Measurements from ENCODE around the gene IL10RB. TPM values are rescaled to one million over a fixed set of nuclear protein-coding genes. Genes with fewer than 3 reads are reported as not detected.

IL10RB gene
- total RNA-seq, 1 donor from 2014 or later, result 31.1 TPM

DNA sequence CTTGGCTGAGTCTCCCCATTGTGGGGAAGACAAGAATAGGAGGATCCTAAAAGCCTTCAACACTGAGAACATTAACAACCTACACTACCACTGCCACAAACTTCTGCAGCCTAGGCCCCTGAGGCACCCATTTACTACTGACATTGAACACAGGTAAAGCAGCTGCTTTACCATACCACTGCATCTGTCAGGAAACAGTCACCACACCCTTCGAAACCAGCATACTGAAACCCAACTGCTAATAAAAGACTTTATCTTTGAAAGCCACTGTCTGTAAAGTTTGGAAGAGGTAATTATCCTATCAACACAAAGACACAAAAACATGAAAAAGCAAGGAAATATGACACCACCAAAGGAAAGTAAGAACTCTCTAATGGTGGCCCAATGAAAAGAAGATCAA, 66.0 kb downstream of the IL10RB start:
- TF ChIP-seq, protein P1, sequence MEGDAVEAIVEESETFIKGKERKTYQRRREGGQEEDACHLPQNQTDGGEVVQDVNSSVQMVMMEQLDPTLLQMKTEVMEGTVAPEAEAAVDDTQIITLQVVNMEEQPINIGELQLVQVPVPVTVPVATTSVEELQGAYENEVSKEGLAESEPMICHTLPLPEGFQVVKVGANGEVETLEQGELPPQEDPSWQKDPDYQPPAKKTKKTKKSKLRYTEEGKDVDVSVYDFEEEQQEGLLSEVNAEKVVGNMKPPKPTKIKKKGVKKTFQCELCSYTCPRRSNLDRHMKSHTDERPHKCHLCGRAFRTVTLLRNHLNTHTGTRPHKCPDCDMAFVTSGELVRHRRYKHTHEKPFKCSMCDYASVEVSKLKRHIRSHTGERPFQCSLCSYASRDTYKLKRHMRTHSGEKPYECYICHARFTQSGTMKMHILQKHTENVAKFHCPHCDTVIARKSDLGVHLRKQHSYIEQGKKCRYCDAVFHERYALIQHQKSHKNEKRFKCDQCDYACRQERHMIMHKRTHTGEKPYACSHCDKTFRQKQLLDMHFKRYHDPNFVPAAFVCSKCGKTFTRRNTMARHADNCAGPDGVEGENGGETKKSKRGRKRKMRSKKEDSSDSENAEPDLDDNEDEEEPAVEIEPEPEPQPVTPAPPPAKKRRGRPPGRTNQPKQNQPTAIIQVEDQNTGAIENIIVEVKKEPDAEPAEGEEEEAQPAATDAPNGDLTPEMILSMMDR (IDR thresholded peaks at IDR 0.05; ENCODE audit: insufficient read depth, low read length, severe bottlenecking), result no peak
- no peaks in the 10 kb centered on the region for H3K27me3 ChIP-seq (ENCODE audit: control insufficient read depth, insufficient read depth, low read length)
- FAIRE-seq (no peak), DNase-seq (ENCODE audit: low read depth) (no peak)
- H3K36me3 ChIP-seq (ENCODE audit: control insufficient read depth, insufficient read depth, low read length), result peaks cover 3% of the 10 kb centered on the region
- H3K4me3 ChIP-seq (ENCODE audit: low read depth, low read length), result no peak overlapping the region

DNA sequence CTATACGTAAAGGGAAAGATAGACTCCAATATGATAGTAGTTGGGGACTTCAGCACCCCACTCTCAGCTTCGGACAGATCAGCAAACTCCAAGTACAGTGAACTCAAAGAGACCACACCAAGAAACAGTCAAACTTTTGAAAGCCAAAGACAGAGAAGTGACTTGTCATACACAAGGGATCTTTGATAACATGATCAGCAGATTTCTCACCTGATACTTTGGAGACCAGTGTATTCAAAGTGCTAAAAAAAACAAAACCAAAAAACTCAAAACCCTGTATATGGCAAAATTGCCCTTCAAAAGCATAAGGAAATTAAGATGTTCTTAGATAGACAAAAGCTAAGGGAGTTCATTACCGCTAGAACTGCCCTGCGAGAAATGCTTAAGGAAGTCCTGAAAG, 68.0 kb downstream of the IL10RB start:
- no peak overlapping the region for H3K4me3 ChIP-seq (ENCODE audit: low read depth, low read length)
- no peaks in the 10 kb centered on the region for H3K27me3 ChIP-seq (ENCODE audit: control insufficient read depth, insufficient read depth, low read length)
- FAIRE-seq (no peak), DNase-seq (ENCODE audit: low read depth) (no peak)
- H3K36me3 ChIP-seq (ENCODE audit: control insufficient read depth, insufficient read depth, low read length), result peaks cover 3% of the 10 kb centered on the region
- TF ChIP-seq, protein P1 (IDR thresholded peaks at IDR 0.05; ENCODE audit: insufficient read depth, low read length, severe bottlenecking), result no peak

DNA sequence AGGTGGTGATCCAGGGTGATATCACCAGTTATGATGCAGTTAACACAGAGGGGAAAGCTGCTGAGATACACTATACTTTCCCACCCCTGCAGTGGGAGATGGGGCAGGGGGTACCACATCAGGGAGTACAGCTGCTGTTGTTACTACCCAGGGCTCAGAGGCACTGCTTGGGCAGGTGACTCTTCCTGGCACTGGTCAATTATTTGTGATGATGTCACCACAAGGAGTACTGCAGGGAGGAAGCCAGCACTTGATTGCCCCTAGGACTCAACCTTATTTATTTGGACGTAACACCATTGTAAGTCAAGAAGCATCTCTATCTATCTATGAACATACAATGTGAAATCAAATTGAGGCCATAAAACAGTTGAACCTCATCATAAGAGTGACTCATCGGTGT, 68.7 kb downstream of the IL10RB start:
- DNase-seq (ENCODE audit: low read depth) (no peak), FAIRE-seq (no peak)
- Histone ChIP-seq H3K36me3 (ENCODE audit: control insufficient read depth, insufficient read depth, low read length) (peaks cover 3% of the 10 kb centered on the region), H3K4me3 (ENCODE audit: low read depth, low read length) (no peak overlapping the region), H3K27me3 (ENCODE audit: control insufficient read depth, insufficient read depth, low read length) (no peaks in the 10 kb centered on the region)
- TF ChIP-seq, protein P1 (IDR thresholded peaks at IDR 0.05; ENCODE audit: insufficient read depth, low read length, severe bottlenecking), result no peak

DNA sequence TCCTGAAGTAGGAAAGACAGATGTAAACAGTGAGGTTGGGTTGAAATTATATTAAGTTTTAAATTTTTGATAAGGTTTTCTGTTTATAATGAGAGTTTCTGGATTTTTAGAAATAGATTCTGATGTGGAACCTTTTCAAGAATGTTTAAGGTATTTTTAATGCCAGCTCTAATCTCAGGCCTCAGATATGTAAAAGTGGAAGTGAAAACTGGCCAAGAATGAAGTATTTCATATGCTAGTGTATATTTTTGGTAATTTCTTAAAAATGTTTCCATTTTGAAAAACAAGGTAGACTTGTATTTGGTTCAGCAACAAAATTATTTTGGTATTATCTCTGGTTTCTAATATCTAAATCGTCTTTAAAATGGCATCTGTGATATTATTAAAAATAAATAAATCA, 73.0 kb downstream of the IL10RB start:
- FAIRE-seq (no peak), DNase-seq (ENCODE audit: low read depth) (no peak)
- Histone ChIP-seq H3K36me3 (ENCODE audit: control insufficient read depth, insufficient read depth, low read length) (peaks cover 2% of the 10 kb centered on the region), H3K27me3 (ENCODE audit: control insufficient read depth, insufficient read depth, low read length) (no peaks in the 10 kb centered on the region), H3K4me3 (ENCODE audit: low read depth, low read length) (no peak overlapping the region)
- TF ChIP-seq, protein P1 (IDR thresholded peaks at IDR 0.05; ENCODE audit: insufficient read depth, low read length, severe bottlenecking), result no peak

DNA sequence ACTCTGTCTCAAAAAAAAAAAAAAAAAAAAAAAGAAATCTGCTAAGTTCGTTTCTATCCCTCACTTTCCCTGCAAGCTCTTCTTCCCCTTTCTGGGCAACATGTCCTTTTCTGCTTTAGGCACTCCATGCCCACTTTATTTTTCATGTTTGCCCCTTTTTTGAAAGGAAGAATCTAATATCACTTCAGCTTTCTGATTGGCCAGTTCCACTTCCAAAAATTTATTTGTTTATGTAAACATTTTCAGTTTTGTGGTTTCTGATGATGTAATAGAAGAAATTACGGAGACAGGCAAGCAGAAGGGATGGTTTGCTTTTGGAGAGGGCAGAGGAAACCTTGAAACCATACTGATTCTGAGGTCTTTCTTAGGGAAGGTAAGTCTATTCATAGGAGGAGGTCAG, 73.8 kb downstream of the IL10RB start:
- DNase-seq (ENCODE audit: low read depth) (no peak), FAIRE-seq (no peak)
- no peaks in the 10 kb centered on the region for H3K27me3 ChIP-seq (ENCODE audit: control insufficient read depth, insufficient read depth, low read length)
- no peak overlapping the region for H3K4me3 ChIP-seq (ENCODE audit: low read depth, low read length)
- H3K36me3 ChIP-seq (ENCODE audit: control insufficient read depth, insufficient read depth, low read length), result peaks cover 2% of the 10 kb centered on the region
- TF ChIP-seq, protein P1 (IDR thresholded peaks at IDR 0.05; ENCODE audit: insufficient read depth, low read length, severe bottlenecking), result no peak

DNA sequence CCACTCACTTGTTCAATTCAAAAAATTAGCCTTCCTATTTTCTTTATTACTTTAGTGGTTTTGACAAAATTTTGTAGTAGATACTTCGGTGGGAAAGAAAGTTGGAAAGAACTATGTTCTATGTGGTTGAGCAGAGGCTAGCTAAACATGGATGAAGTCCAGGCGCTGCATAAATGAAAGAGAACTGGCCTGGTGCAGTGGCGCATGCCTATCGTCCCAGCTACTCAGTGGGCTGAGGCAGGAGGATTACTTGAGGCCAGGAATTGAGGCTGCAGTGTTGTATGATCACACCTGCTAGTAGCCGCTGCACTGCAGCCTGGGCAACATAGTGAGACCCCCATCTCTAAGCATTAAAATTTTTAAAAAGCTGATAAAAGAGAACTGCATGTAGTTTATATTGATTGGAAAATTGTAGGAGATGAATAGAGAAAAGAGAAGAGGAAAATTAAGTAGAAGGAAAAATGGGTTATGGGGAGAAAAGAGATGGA, 79.6 kb downstream of the IL10RB start:
- no peak overlapping the region for H3K4me3 ChIP-seq (ENCODE audit: low read depth, low read length)
- H3K27me3 ChIP-seq (ENCODE audit: control insufficient read depth, insufficient read depth, low read length), result no peaks in the 10 kb centered on the region
- TF ChIP-seq, protein P1 (IDR thresholded peaks at IDR 0.05; ENCODE audit: insufficient read depth, low read length, severe bottlenecking), result no peak
- no peak for DNase-seq (ENCODE audit: low read depth)
- H3K36me3 ChIP-seq (ENCODE audit: control insufficient read depth, insufficient read depth, low read length), result peaks cover 6% of the 10 kb centered on the region
- FAIRE-seq, result no peak
